GM23338 (cell line): ENCODE results near the gene PTPN18. TPM values are rescaled to one million over a fixed set of nuclear protein-coding genes. Genes with fewer than 3 reads are reported as not detected.

Experiments used
- ATAC-seq: fragments of 200-7000 bp; cut with Tn5 transposase; 3 replicates; pipeline ENCODE4 v1.9.1; 2020
- DNase-seq: peaks from one replicate; pipeline ENCODE4 v3.0.0-alpha.2; 2015; ENCODE audit warnings: low spot score
- H2AFZ ChIP-seq: fragments of 200-600 bp; sonication (generic); 2 replicates; pipeline ENCODE4 v1.8.0; 2016; ENCODE audit warnings: antibody characterized with exemption, mild to moderate bottlenecking, moderate library complexity
- H3F3A ChIP-seq: fragments of 200-600 bp; sonication (generic); replicated peaks from 2 replicates; pipeline ENCODE4 v1.8.0; 2017; ENCODE audit warnings: antibody characterized with exemption, mixed run types, low read depth
- H3K27ac ChIP-seq: fragments of 200-600 bp; sonication (generic); 2 replicates; pipeline ENCODE4 v1.6.1; 2016; ENCODE audit warnings: low read depth
- H3K27me3 ChIP-seq: fragments of 200-600 bp; sonication (generic); 2 replicates; pipeline ENCODE4 v1.8.0; 2016; ENCODE audit warnings: mild to moderate bottlenecking, mixed run types, moderate library complexity; ENCODE audit not compliant: insufficient read depth
- H3K36me3 ChIP-seq: fragments of 200-600 bp; sonication (generic); 2 replicates; pipeline ENCODE4 v1.8.0; 2016; ENCODE audit warnings: mild to moderate bottlenecking; ENCODE audit not compliant: insufficient read depth
- H3K4me1 ChIP-seq: fragments of 200-600 bp; sonication (generic); 2 replicates; pipeline ENCODE4 v1.8.0; 2016; ENCODE audit warnings: mild to moderate bottlenecking, moderate library complexity; ENCODE audit not compliant: insufficient read depth
- H3K4me2 ChIP-seq: fragments of 200-600 bp; sonication (generic); 2 replicates; pipeline ENCODE4 v1.7.1; 2017; ENCODE audit warnings: mixed run types
- H3K4me3 ChIP-seq: fragments of 200-600 bp; sonication (generic); 2 replicates; pipeline ENCODE4 v1.6.1; 2016; ENCODE audit warnings: mixed run types
- H3K79me2 ChIP-seq: fragments of 200-600 bp; sonication (generic); replicated peaks from 2 replicates; pipeline ENCODE4 v1.8.0; 2017; ENCODE audit warnings: mild to moderate bottlenecking; ENCODE audit not compliant: insufficient read depth
- H3K9me2 ChIP-seq: fragments of 200-600 bp; sonication (generic); 2 replicates; pipeline ENCODE4 v1.8.0; 2017; ENCODE audit not compliant: insufficient read depth
- H4K20me1 ChIP-seq: fragments of 200-600 bp; sonication (generic); replicated peaks from 2 replicates; pipeline ENCODE4 v1.8.0; 2017; ENCODE audit warnings: mild to moderate bottlenecking; ENCODE audit not compliant: insufficient read depth
- H3K27ac Mint-ChIP-seq: 2 replicates; pipeline ENCODE4 v1.8.0; 2020; ENCODE audit warnings: inconsistent platforms, mild to moderate bottlenecking, moderate library complexity, mixed read lengths
- H3K27me3 Mint-ChIP-seq: 3 replicates; pipeline ENCODE4 v1.8.0; 2022; ENCODE audit warnings: low read depth, mild to moderate bottlenecking, moderate library complexity, mixed read lengths, inconsistent platforms; ENCODE audit not compliant: insufficient read depth, poor library complexity
- H3K36me3 Mint-ChIP-seq: 3 replicates; pipeline ENCODE4 v1.8.0; 2021; ENCODE audit warnings: low read depth, mild to moderate bottlenecking, inconsistent platforms, moderate library complexity, mixed read lengths
- H3K4me1 Mint-ChIP-seq: 3 replicates; pipeline ENCODE4 v1.8.0; 2020; ENCODE audit warnings: mild to moderate bottlenecking, inconsistent platforms, mixed read lengths
- H3K4me3 Mint-ChIP-seq: 3 replicates; pipeline ENCODE4 v1.8.0; 2021; ENCODE audit warnings: moderate library complexity, mild to moderate bottlenecking, inconsistent platforms, mixed read lengths
- H3K9me3 Mint-ChIP-seq: 3 replicates; pipeline ENCODE4 v1.8.0; 2020; ENCODE audit warnings: moderate library complexity, mild to moderate bottlenecking, inconsistent platforms, mixed read lengths
- ETS1 ChIP-seq: IDR thresholded peaks from 2 replicates; pipeline ENCODE4 v1.6.1; 2016; ENCODE audit warnings: antibody characterized with exemption
- NANOG ChIP-seq: IDR thresholded peaks from 2 replicates; pipeline ENCODE4 v1.6.1; 2016; ENCODE audit warnings: antibody characterized with exemption, borderline replicate concordance
- ZNF462 ChIP-seq: fragments of 250-450 bp; sonication (Bioruptor Pico); IDR thresholded peaks from 2 replicates; pipeline ENCODE4 v1.5.0; 2020; ENCODE audit warnings: mild to moderate bottlenecking, moderate library complexity
- polyA plus RNA-seq: library from polyadenylated mRNA; unstranded; fragments of >200 nt; fragmentation: Nextera tagmentation; extraction: Ambion mirVana; gene quantifications from 2 replicates; pipeline ENCODE4 v1.2.1, GENCODE V29; 2016
- total RNA-seq: library from RNA; depleted of rRNA; stranded (reverse); fragments of >200 nt; shearing (Covaris generic); gene quantifications from 2 replicates; pipeline ENCODE4 v1.2.3, GENCODE V29; 2014

PTPN18 gene
- total and polyA plus RNA-seq, 2 experiments from 2014 or later: 10.1 to 10.9 TPM

GRCh38 chr2:130373808-130374365 lies 18.0 kb downstream of the PTPN18 start:
- H4K20me1 ChIP-seq: no peaks in the 10 kb centered on the region; the same call in 1 of the 2 replicates
- no peaks in the 10 kb centered on the region for H3K9me2 ChIP-seq
- no peaks in the 10 kb centered on the region for H3K27me3 ChIP-seq
- peaks cover 17% of the 10 kb centered on the region for H3K4me1 ChIP-seq
- H3K4me3 ChIP-seq: no peak overlapping the region
- H3K36me3 ChIP-seq: no peaks in the 10 kb centered on the region
- no peaks in the 10 kb centered on the region; the same call in 2 of the 3 replicates for H3K9me3 Mint-ChIP-seq
- TF ChIP-seq ZNF462 (CRISPR knock-in tag) (no peak), NANOG (no peak), ETS1 (no peak)
- no peaks in the 10 kb centered on the region for H3K79me2 ChIP-seq
- H3K27ac ChIP-seq: no peak overlapping the region
- H3K4me1 Mint-ChIP-seq: peaks cover 27% of the 10 kb centered on the region
- DNase-seq (no peak), ATAC-seq (no peak)
- H3K4me3 Mint-ChIP-seq: peak overlapping the region; percentile 48
- H3F3A ChIP-seq: no peaks in the 10 kb centered on the region
- no peak overlapping the region for H3K27ac Mint-ChIP-seq
- no peak overlapping the region; the same call in 1 of the 2 replicates for H3K4me2 ChIP-seq
- H3K27me3 Mint-ChIP-seq: peaks cover 14% of the 10 kb centered on the region
- H2AFZ ChIP-seq: no peak overlapping the region
- peaks cover 17% of the 10 kb centered on the region for H3K36me3 Mint-ChIP-seq
